Lower leg skin (tissue), 4 donors: ENCODE results near the gene TRPC1. TPM values are rescaled to one million over a fixed set of nuclear protein-coding genes. Genes with fewer than 3 reads are reported as not detected.
A peak's percentile ranks its signal among the peaks of the same experiment; 100 is the strongest.

Experiments used
- DNase-seq, 2 donors: peaks; one replicate each; pipeline ENCODE4 v3.0.0-alpha.2; 2019; ENCODE audit warnings: low spot score in 2 of 2
- H3K4me3 ChIP-seq: fragments of 200-600 bp; sonication (generic); 2 replicates; pipeline ENCODE4 v1.5.1; 2017; ENCODE audit warnings: mild to moderate bottlenecking, low read depth; ENCODE audit not compliant: poor library complexity, severe bottlenecking
- CTCF ChIP-seq, 3 donors: fragments of 450-650 bp; IDR thresholded peaks; one replicate each; pipeline ENCODE4 v1.5.1; 2016; ENCODE audit warnings: antibody characterized with exemption in 3 of 3, mild to moderate bottlenecking in 3 of 3, moderate library complexity in 2 of 3
- POLR2A ChIP-seq, 2 donors: fragments of 450-650 bp; IDR thresholded peaks; one replicate each; pipeline ENCODE4 v1.6.1; 2016 to 2017; ENCODE audit warnings: antibody characterized with exemption in 2 of 2, mild to moderate bottlenecking in 1 of 2, moderate library complexity in 1 of 2
- WGBS, 2 donors: methylation state at CpG; one replicate each; pipeline ENCODE4 v1.1.5; 2018; 5-methylcytosine and 5-hydroxymethylcytosine counted together
- intact Hi-C: fragments of 100-400 bp; cut with DNase I; formaldehyde crosslinking; loops from one replicate; pipeline ENCODE4 v1.15.0; 2023; ENCODE audit warnings: low total_unique reads
- total RNA-seq, 4 donors: library from RNA; depleted of rRNA; stranded (reverse); fragments of >200 nt; gene quantifications; one replicate each; pipeline ENCODE4 v1.1.0, GENCODE V29; 2016

Gene TRPC1
- total RNA-seq, 4 donors from 2014 or later, result 2.7 to 5.5 (median 4.7) TPM

GRCh38 chr3:142716102-142716501 is 7.7 kb upstream of the TRPC1 start:
- DNase-seq, result no peak
- 85 to 86% methylated on average over 4 of the region's 4 CpGs for WGBS, 2 donors
- TF ChIP-seq CTCF (IDR thresholded peaks at IDR 0.05) (no peak), POLR2A (IDR thresholded peaks at IDR 0.05) (no peak)
- intact Hi-C loops, result no loop called here
- no peak overlapping the region for H3K4me3 ChIP-seq

GRCh38 chr3:142723665-142723967 is 218 bp upstream of the TRPC1 start:
- intact Hi-C loops, result no loop called here
- no peak overlapping the region for H3K4me3 ChIP-seq
- no peak for DNase-seq
- TF ChIP-seq CTCF (IDR thresholded peaks at IDR 0.05) (no peak), POLR2A (IDR thresholded peaks at IDR 0.05) (no peak)
- 0 to 2% methylated on average over 8 to 10 of the region's 10 CpGs for WGBS, 2 donors

GRCh38 chr3:142724682-142725356 is 985 bp downstream of the TRPC1 start:
- TF ChIP-seq POLR2A (IDR thresholded peaks at IDR 0.05) (no peak), CTCF (IDR thresholded peaks at IDR 0.05) (no peak)
- H3K4me3 ChIP-seq, result peak overlapping the region; percentile 71
- WGBS, 2 donors, result 2 to 4% methylated on average over 35 of the region's 35 CpGs
- peak; percentile 21 to 86 for DNase-seq
- intact Hi-C loops, result no loop called here

- peak overlapping the region; percentile 71 for H3K4me3 ChIP-seq
- no peak for DNase-seq
- no peak for TF ChIP-seq CTCF (IDR thresholded peaks at IDR 0.05)
- TF ChIP-seq POLR2A (IDR thresholded peaks at IDR 0.05), result no peak
- intact Hi-C loops, result no loop called here
- 29 to 32% methylated on average over 5 of the region's 5 CpGs for WGBS, 2 donors
Measured at GRCh38 chr3:142725357-142725739, 1.5 kb downstream of the TRPC1 start.

- TF ChIP-seq CTCF (IDR thresholded peaks at IDR 0.05) (no peak), POLR2A (IDR thresholded peaks at IDR 0.05) (no peak)
- no peak for DNase-seq
- intact Hi-C loops, result no loop called here
- 63 to 76% methylated on average over 1 of the region's 1 CpG for WGBS, 2 donors
- no peak overlapping the region for H3K4me3 ChIP-seq
Measured at GRCh38 chr3:142726017-142726416, 2.2 kb downstream of the TRPC1 start.

GRCh38 chr3:142732066-142732465 is 8.2 kb downstream of the TRPC1 start:
- no peak for DNase-seq

More at GRCh38 chr3:142732066-142732465, 8.2 kb downstream of the TRPC1 start:
- intact Hi-C loops, result no loop called here
- TF ChIP-seq CTCF (IDR thresholded peaks at IDR 0.05), result no peak
- no peak for TF ChIP-seq POLR2A (IDR thresholded peaks at IDR 0.05)
- no peak overlapping the region for H3K4me3 ChIP-seq
- WGBS, 2 donors, result 94% methylated on average over 3 of the region's 3 CpGs
